CD4-positive, alpha-beta memory T cell (primary cell): Measurements from ENCODE around the gene PDCD1. TPM values are rescaled to one million over a fixed set of nuclear protein-coding genes. Genes with fewer than 3 reads are reported as not detected.

ENCODE experiments used
- CTCF ChIA-PET: fragments of 350-600 bp; sonication (Branson Sonifier 250); formaldehyde crosslinking; loops from one replicate; lab custom pipeline; 2021; ENCODE audit warnings: inconsistent platforms; ENCODE audit not compliant: partially characterized antibody; lab: Charles Lee
- POLR2A ChIA-PET: fragments of 350-600 bp; sonication (Branson Sonifier 250); formaldehyde crosslinking; loops from one replicate; lab custom pipeline; 2021; ENCODE audit not compliant: partially characterized antibody; lab: Charles Lee
- DNase-seq, 5 donors: peaks; one replicate each; pipeline versions ENCODE4 v3.0.0 to v3.0.0-alpha.2; 2020 to 2022; ENCODE audit warnings: mixed read lengths in 1 of 5
- H3K27ac ChIP-seq: one replicate; pipeline ENCODE4 v1.7.0; 2013; ENCODE audit warnings: low read depth, low read length
- H3K27me3 ChIP-seq: 2 replicates; pipeline ENCODE4 v1.7.0; 2013; ENCODE audit warnings: mild to moderate bottlenecking, low read length, moderate library complexity; ENCODE audit not compliant: insufficient read depth
- H3K36me3 ChIP-seq: 2 replicates; pipeline ENCODE4 v1.7.0; 2013; ENCODE audit warnings: mild to moderate bottlenecking, low read length, moderate library complexity; ENCODE audit not compliant: insufficient read depth
- H3K4me1 ChIP-seq: 2 replicates; pipeline ENCODE4 v1.7.0; 2013; ENCODE audit warnings: mild to moderate bottlenecking, low read length, moderate library complexity; ENCODE audit not compliant: insufficient read depth
- H3K4me3 ChIP-seq, 2 donors: one replicate each; pipeline ENCODE4 v1.7.0; 2013; ENCODE audit warnings: low read length in 2 of 2, mild to moderate bottlenecking in 1 of 2
- H3K9me3 ChIP-seq, 2 donors: one replicate each; pipeline ENCODE4 v1.7.0; 2013; ENCODE audit warnings: low read length in 2 of 2, control low read depth in 1 of 2; ENCODE audit not compliant: control insufficient read depth in 1 of 2
- H3K27ac Mint-ChIP-seq, 7 donors: one replicate each; pipeline ENCODE4 v1.8.0; 2020 to 2021; ENCODE audit warnings: mixed read lengths in 7 of 7, mild to moderate bottlenecking in 6 of 7, inconsistent platforms in 3 of 7, moderate library complexity in 3 of 7
- H3K27me3 Mint-ChIP-seq, 2 donors: one replicate each; pipeline ENCODE4 v1.8.0; 2020 to 2021; ENCODE audit warnings: mixed read lengths in 2 of 2
- H3K36me3 Mint-ChIP-seq, 2 donors: one replicate each; pipeline ENCODE4 v1.8.0; 2020 to 2021; ENCODE audit warnings: mixed read lengths in 2 of 2, inconsistent platforms in 1 of 2, mild to moderate bottlenecking in 1 of 2
- H3K4me1 Mint-ChIP-seq, 4 donors: one replicate each; pipeline ENCODE4 v1.8.0; 2020 to 2021; ENCODE audit warnings: mixed read lengths in 4 of 4, mild to moderate bottlenecking in 1 of 4
- H3K4me3 Mint-ChIP-seq, 8 donors: one replicate each; pipeline ENCODE4 v1.8.0; 2020 to 2021; ENCODE audit warnings: mixed read lengths in 8 of 8, mild to moderate bottlenecking in 7 of 8, moderate library complexity in 6 of 8, inconsistent platforms in 3 of 8
- H3K9me3 Mint-ChIP-seq, 8 donors: one replicate each; pipeline ENCODE4 v1.8.0; 2020 to 2021; ENCODE audit warnings: mixed read lengths in 8 of 8, mild to moderate bottlenecking in 5 of 8, inconsistent platforms in 3 of 8, moderate library complexity in 1 of 8
- intact Hi-C: fragments of 100-400 bp; cut with micrococcal nuclease; formaldehyde crosslinking; loops from one replicate; pipeline ENCODE4 v1.15.1; 2023
- polyA plus RNA-seq, 2 donors: library from polyadenylated mRNA; unstranded; fragments of 300-500 nt; fragmentation: Illumina TruSeq; gene quantifications; one replicate each; pipeline ENCODE4 v1.2.3, GENCODE V29; 2021
- total RNA-seq, 2 experiments: library from RNA; stranded (reverse); gene quantifications; one replicate each; pipeline ENCODE4 v1.2.3, GENCODE V29; 2021

PDCD1 gene
- total and polyA plus RNA-seq, 4 experiments from 2014 or later = 5.2 to 12.4 (median 6.1) TPM

- Histone ChIP-seq H3K9me3 (no peaks in the 10 kb centered on the region), H3K4me3 (no peak overlapping the region), H3K4me1 (peaks cover 54% of the 10 kb centered on the region), H3K36me3 (no peaks in the 10 kb centered on the region), H3K27me3 (no peaks in the 10 kb centered on the region), H3K27ac (peak overlapping the region; percentile 14)
- intact Hi-C loops = loop anchor here (5.0 kb wide), 1 partner anchor 93 kb away; no protein-coding TSS in a partner anchor
- DNase-seq = no peak
- Mint-ChIP-seq H3K36me3 (peaks cover 1 to 3% of the 10 kb centered on the region in 2 donors), H3K27me3 (no peaks in the 10 kb centered on the region), H3K27ac (peak overlapping the region in 2 of 7 donors; percentile 58 to 80), H3K4me3 (peak overlapping the region in 7 of 8 donors; percentile 2 to 89 (median 35)), H3K4me1 (peaks cover 12 to 39% (median 24%) of the 10 kb centered on the region in 4 donors), H3K9me3 (no peaks in the 10 kb centered on the region)
- ChIA-PET POLR2A (interaction anchor here (0.6 to 1.4 kb wide), 3 partner anchors 11 to 153 kb away, joined by 3 to 4 read pairs (median 3); partner anchors contain the start of gene ING5), CTCF (interaction anchor here (1.3 to 2.0 kb wide), 3 partner anchors 11 to 23 kb away, joined by 3 to 11 read pairs (median 4); no protein-coding TSS in a partner anchor)
These were observed 3.3 kb downstream of the PDCD1 start for GRCh38 chr2:241855245-241855887.

- H3K27me3 Mint-ChIP-seq = no peaks in the 10 kb centered on the region
- peaks cover 9 to 31% (median 21%) of the 10 kb centered on the region in 4 donors for H3K4me1 Mint-ChIP-seq
- CTCF ChIA-PET = interaction anchor here (1.1 kb wide), 1 partner anchor 12 kb away, joined by 3 read pairs; no protein-coding TSS in a partner anchor
- no peaks in the 10 kb centered on the region for H3K9me3 Mint-ChIP-seq
- no peaks in the 10 kb centered on the region for H3K36me3 ChIP-seq
- no peak overlapping the region for H3K4me3 ChIP-seq
- H3K27me3 ChIP-seq = no peaks in the 10 kb centered on the region
- DNase-seq = peak in 1 of 5 donors; percentile 22
- no peaks in the 10 kb centered on the region for H3K9me3 ChIP-seq
- H3K27ac ChIP-seq = peak overlapping the region; percentile 14
- POLR2A ChIA-PET = interaction anchor here (0.6 to 1.4 kb wide), 2 partner anchors 93 to 120 kb away, joined by 3 read pairs; partner anchors contain the start of gene D2HGDH
- no peak overlapping the region for H3K27ac Mint-ChIP-seq
- H3K4me3 Mint-ChIP-seq = no peak overlapping the region
- peaks cover 1 to 3% of the 10 kb centered on the region in 2 donors for H3K36me3 Mint-ChIP-seq
- intact Hi-C loops = loop anchor here (5.0 kb wide), 1 partner anchor 92 kb away; no protein-coding TSS in a partner anchor
- peaks cover 47% of the 10 kb centered on the region for H3K4me1 ChIP-seq
These were observed 4.1 kb downstream of the PDCD1 start for GRCh38 chr2:241854342-241855244.

- Histone ChIP-seq H3K27ac (no peak overlapping the region), H3K36me3 (no peaks in the 10 kb centered on the region), H3K4me1 (peaks cover 40% of the 10 kb centered on the region), H3K9me3 (no peaks in the 10 kb centered on the region), H3K27me3 (no peaks in the 10 kb centered on the region), H3K4me3 (no peak overlapping the region)
- CTCF ChIA-PET = interaction anchor here (1.1 to 1.4 kb wide), 2 partner anchors 13 to 15 kb away, joined by 3 read pairs; no protein-coding TSS in a partner anchor
- H3K27me3 Mint-ChIP-seq = no peaks in the 10 kb centered on the region
- DNase-seq = peak in 1 of 5 donors; percentile 36
- no peaks in the 10 kb centered on the region for H3K9me3 Mint-ChIP-seq
- intact Hi-C loops = no loop called here
- H3K4me3 Mint-ChIP-seq = no peak overlapping the region
- peaks cover 8 to 28% (median 19%) of the 10 kb centered on the region in 4 donors for H3K4me1 Mint-ChIP-seq
- peak overlapping the region in 2 of 7 donors; percentile 32 to 64 for H3K27ac Mint-ChIP-seq
- POLR2A ChIA-PET = interaction anchor here (1.4 kb wide), 1 partner anchor 119 kb away, joined by 3 read pairs; the partner anchor contains the start of gene D2HGDH
- peaks cover 1 to 3% of the 10 kb centered on the region in 2 donors for H3K36me3 Mint-ChIP-seq
These were observed 4.9 kb downstream of the PDCD1 start for GRCh38 chr2:241853651-241854341.

- POLR2A ChIA-PET = interaction anchor here (1.4 kb wide), 1 partner anchor 119 kb away, joined by 3 read pairs; the partner anchor contains the start of gene D2HGDH
- peaks cover 1 to 3% of the 10 kb centered on the region in 2 donors for H3K36me3 Mint-ChIP-seq
These were observed 5.6 kb downstream of the PDCD1 start for GRCh38 chr2:241852981-241853631.

GRCh38 chr2:241852116-241852980 is 6.3 kb downstream of the PDCD1 start:
- H3K36me3 Mint-ChIP-seq = peaks cover 0 to 3% of the 10 kb centered on the region in 2 donors
- ChIA-PET CTCF (interaction anchor here (1.4 kb wide), 1 partner anchor 16 kb away, joined by 3 read pairs; no protein-coding TSS in a partner anchor), POLR2A (interaction anchor here (2.0 kb wide), 1 partner anchor 16 kb away, joined by 6 read pairs; the partner anchor contains the start of gene RTP5)
- no peak overlapping the region for H3K4me3 ChIP-seq
- no peaks in the 10 kb centered on the region for H3K27me3 ChIP-seq
- H3K27me3 Mint-ChIP-seq = no peaks in the 10 kb centered on the region
- no peaks in the 10 kb centered on the region for H3K9me3 Mint-ChIP-seq
- no peaks in the 10 kb centered on the region for H3K36me3 ChIP-seq
- peak in 1 of 5 donors; percentile 28 for DNase-seq
- H3K27ac ChIP-seq = no peak overlapping the region
- intact Hi-C loops = no loop called here
- H3K4me3 Mint-ChIP-seq = no peak overlapping the region
- peaks cover 28% of the 10 kb centered on the region for H3K4me1 ChIP-seq
- peak overlapping the region in 2 of 7 donors; percentile 42 to 68 for H3K27ac Mint-ChIP-seq
- H3K4me1 Mint-ChIP-seq = peaks cover 6 to 17% (median 14%) of the 10 kb centered on the region in 4 donors
- H3K9me3 ChIP-seq = no peaks in the 10 kb centered on the region

More at GRCh38 chr2:241852981-241853631, 5.6 kb downstream of the PDCD1 start:
- Mint-ChIP-seq H3K4me3 (no peak overlapping the region), H3K9me3 (no peaks in the 10 kb centered on the region), H3K27ac (peak overlapping the region in 2 of 7 donors; percentile 64 to 68), H3K4me1 (peaks cover 6 to 24% (median 16%) of the 10 kb centered on the region in 4 donors), H3K27me3 (no peaks in the 10 kb centered on the region)
- H3K9me3 ChIP-seq = no peaks in the 10 kb centered on the region
- no peaks in the 10 kb centered on the region for H3K36me3 ChIP-seq
- H3K4me1 ChIP-seq = peaks cover 34% of the 10 kb centered on the region
- H3K27ac ChIP-seq = no peak overlapping the region
- peak in 1 of 5 donors; percentile 4 for DNase-seq
- intact Hi-C loops = no loop called here
- H3K4me3 ChIP-seq = no peak overlapping the region
- no peaks in the 10 kb centered on the region for H3K27me3 ChIP-seq
- CTCF ChIA-PET = interaction anchor here (1.1 to 1.4 kb wide), 2 partner anchors 14 to 16 kb away, joined by 3 read pairs; no protein-coding TSS in a partner anchor
